GM18507 (cell line): ENCODE results near the gene MC1R.
A peak's percentile ranks its signal among the peaks of the same experiment; 100 is the strongest.

Experiments used
- DNase-seq: peaks from one replicate; pipeline ENCODE4 v3.0.0; 2011; ENCODE audit warnings: low read depth; ENCODE audit not compliant: insufficient read length; ENCODE audit errors: extremely low spot score
- FAIRE-seq: peaks from 2 replicates; lab custom pipeline; 2011; peaks lifted over from hg19 to GRCh38; lab: Jason Lieb, UNC

The MC1R gene

GRCh38 chr16:89893642-89894548 is 24.8 kb upstream of the MC1R start:
- FAIRE-seq (no peak), DNase-seq (no peak)

DNA sequence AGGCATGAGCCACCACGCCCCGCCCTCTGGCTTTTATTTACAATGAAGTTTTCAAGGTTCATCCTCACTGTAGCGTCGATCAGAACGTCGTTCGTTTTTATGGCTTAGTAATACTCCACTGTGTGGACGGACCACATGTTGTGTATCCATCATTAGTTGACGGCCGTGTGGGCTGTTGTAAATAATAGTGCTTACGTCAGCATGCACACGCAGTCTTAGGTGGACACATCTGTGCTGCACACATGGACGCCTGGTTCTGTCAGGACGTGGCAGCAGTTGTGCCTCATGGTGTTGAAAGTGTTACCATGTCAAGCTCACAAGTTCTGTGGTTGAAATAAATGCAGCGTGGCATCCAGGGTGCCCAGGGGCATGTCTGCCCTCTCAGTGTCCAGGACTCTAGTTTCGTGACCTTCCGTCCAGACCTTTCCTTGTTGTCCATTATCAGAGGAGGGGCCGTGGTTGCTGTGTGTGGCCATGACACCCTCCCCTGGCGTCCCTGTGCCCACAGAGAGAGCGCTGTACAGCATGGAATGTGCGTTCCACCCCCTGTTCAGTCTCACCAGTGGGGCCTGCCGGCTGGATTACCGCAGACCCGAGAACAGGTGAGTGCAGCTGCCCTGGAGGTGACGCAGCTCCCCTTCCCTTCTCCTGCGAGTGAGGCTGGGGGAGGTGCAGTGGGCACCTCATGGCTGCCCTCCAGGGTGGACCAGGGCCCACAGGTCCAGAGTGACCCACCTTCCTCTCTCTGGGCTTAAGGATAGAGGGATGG is 23.0 kb upstream of the MC1R start:
- FAIRE-seq (no peak), DNase-seq (no peak)

- no peak for FAIRE-seq
These were observed 21.5 kb upstream of the MC1R start for GRCh38 chr16:89897204-89897603.

DNA sequence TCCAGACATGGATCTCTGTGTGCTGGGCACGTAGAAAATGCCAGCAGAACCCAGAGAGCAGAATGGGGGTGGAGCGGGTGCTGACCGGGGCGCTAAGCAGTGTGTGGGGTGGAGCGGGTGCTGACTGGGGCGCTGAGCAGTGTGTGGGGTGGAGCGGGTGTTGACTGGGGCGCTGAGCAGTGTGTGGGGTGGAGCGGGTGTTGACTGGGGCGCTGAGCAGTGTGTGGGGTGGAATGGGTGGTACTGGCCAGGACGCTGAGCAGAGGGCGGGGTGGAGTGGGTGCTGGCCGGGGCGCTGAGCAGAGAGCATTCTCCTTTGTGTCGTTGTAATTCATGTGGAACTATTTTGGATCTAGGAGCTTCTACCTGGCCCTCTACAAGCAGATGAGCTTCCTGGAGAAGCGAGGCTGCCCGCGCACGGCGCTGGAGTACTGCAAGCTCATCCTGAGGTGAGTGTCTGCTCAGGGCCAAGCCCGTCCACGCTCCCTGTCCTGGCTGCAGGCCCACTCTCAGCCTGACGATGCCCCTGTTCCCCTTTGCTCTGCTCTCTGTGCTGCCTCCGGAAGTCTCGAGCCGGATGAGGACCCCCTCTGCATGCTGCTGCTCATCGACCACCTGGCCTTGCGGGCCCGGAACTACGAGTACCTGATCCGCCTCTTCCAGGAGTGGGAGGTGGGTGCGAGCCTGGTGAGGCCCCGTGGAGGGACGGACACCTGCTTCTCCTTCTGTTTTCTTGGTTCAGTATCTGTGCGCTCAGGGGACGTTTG is 20.3 kb upstream of the MC1R start:
- DNase-seq (no peak), FAIRE-seq (no peak)

More at GRCh38 chr16:89897204-89897603, 21.5 kb upstream of the MC1R start:
- no peak for DNase-seq

- DNase-seq (no peak), FAIRE-seq (no peak)
These were observed 18.7 kb upstream of the MC1R start for GRCh38 chr16:89899879-89900481.

GRCh38 chr16:89900885-89901284 is 17.8 kb upstream of the MC1R start:
- DNase-seq (no peak), FAIRE-seq (no peak)

- no peak for DNase-seq
- no peak for FAIRE-seq
These were observed 15.7 kb upstream of the MC1R start for GRCh38 chr16:89902980-89903379.

DNA sequence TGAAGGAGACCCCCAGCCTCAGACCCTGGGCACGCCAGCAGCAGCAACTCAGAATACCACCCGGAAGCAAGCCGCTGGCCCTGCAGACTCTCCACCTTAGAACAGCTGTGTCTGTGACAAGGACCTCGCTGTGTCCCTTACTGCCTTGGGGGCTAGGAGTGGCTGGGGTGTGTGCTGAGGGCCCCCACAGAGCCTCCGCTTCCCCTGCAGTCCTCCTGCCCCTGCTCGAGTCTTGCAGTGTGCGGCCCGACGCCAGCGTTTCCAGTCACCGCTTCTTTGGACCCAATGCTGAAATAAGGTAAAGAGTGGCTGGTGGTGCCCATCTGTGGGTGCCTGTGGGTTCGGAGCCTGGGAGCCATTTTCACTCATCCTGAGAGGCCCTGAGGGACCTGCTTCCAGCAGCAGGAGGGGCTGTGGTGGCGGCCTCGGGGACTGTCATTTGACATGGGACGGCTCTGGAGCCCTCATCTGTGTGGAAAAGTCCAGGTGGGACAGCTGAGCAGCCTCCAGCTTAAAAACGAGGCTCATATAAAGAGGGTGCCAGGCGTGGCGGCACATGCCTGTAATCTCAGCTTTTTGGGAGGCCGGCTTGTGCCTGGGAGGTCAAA is 14.7 kb upstream of the MC1R start:
- FAIRE-seq (no peak), DNase-seq (no peak)

- DNase-seq = no peak
- no peak for FAIRE-seq
These were observed 13.8 kb upstream of the MC1R start for GRCh38 chr16:89904606-89905510.

DNA sequence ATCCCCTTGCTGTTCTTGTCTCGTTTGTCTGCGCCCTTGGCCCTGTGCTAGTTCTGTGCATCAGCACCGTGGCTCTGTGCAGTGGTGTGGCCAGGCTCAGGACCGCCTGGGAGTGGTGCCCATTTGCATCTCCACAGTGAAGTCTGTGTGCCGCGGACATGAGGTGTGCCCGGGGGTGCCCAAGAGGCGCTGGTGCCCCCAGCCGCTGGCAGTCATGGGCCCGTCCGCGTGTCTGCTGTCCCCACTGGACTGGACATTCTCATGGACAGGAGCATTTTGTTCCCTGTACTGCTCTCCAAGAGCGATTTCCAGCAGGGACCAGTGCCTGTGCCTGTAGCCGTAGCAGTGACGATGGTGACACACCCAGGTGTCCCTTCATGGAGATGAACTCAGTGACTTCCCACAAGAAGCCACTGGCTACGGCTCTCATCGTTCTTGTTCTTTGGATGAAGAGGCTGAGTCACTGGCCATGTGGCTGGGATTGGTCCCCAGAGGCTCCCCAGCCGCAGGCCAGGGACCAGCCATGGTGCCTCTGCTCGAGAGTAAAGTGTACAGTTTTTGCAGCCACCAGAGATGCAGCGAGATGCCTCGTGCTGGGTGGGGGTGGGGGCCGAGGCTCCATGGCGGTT is 13.0 kb upstream of the MC1R start:
- DNase-seq (no peak), FAIRE-seq (no peak)

- FAIRE-seq = no peak
These were observed 12.3 kb upstream of the MC1R start for GRCh38 chr16:89906140-89907025.

DNA sequence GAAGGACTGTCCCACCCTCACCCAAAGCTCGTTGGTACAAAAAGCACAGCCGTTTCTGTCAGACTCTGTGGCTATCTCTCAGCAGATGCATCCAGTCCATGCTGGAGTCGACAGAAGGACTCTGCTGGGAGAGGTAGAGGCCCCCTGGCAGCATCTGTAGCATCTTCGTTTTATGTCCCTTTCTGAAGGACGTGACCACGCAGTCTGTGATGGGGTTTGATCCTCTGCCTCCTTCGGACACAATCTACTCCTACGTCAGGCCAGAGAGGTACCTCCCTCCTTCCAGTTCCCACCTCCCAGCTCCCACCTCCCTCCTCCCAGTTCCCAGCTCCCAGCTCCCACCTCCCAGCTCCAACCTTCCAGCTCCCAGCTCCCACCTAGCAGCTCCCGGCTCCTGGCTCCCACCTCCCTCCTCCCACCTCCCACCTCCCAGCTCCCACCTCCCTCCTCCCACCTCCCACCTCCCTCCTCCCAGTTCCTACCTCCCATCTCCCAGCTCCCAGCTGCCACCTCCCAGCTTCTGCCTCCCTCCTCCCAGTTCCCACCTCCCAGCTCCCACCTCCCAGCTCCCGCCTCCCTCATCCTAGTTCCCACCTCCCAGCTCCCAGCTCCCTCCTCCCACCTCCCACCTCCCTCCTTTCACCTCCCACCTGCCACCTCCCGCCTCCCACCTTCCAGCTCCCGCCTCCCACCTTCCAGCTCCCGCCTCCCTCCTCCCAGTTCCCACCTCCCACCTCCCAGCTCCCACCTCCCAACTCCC is 11.4 kb upstream of the MC1R start:
- FAIRE-seq = no peak
- DNase-seq = no peak

More at GRCh38 chr16:89906140-89907025, 12.3 kb upstream of the MC1R start:
- DNase-seq = no peak

- no peak for FAIRE-seq
- no peak for DNase-seq
These were observed 10.4 kb upstream of the MC1R start for GRCh38 chr16:89908236-89908635.

DNA sequence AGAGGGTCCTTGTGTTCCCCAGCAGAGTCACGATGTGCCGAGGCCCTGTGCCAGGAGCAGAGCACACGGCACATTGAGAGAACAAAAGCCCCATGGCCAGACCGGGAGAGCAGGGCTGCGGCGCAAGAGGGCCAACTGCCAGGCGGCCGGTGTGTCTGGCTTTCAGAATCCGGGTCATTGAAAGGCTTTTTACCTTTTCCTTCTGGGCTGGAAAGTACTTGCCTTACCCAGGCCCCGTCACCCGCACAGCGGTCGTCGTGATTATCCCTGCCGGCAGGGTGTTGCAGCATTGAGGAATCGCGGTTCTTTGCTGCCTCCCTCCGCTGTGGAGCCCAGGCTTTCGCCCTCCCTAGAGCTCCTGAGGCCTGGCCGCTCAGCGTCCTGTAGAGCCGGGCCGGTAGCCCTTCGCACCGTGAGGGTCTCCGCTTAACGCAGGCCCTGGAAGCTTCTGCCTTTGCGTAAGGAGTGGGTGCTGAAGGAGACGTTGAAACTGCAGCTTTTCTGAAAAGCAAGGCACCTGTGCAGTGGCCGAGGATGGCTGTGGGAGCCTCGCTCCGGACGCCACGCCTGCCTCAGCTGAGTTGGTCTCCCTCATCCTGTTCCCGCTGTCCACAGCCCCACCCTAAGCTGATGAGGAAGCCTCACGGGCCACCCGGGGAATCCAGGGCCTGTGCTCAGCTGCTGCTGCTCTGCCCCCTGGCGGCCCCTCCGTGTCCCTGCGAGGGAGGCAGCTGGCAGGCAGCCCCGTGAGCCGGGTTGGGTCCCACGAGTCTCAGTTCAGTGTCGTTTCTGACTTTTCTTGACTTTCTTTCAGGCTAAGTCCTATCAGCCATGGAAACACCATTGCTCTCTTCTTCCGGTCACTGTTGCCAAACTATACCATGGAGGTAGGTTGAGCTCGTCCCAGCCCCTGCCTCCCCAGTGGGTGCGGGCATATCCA is 8.6 kb upstream of the MC1R start:
- DNase-seq = peak; percentile 52
- peak; percentile 76 for FAIRE-seq

- FAIRE-seq = no peak
These were observed 7.8 kb upstream of the MC1R start for GRCh38 chr16:89910717-89911354.

More at GRCh38 chr16:89910717-89911354, 7.8 kb upstream of the MC1R start:
- DNase-seq = no peak
